IMR-90 (cell line): Measurements from ENCODE around the gene DIP2C. TPM values are rescaled to one million over a fixed set of nuclear protein-coding genes. Genes with fewer than 3 reads are reported as not detected.

Experiments used
- ATAC-seq: fragments of 200-7000 bp; cut with Tn5 transposase; 2 replicates; pipeline ENCODE4 v1.9.1; 2020; ENCODE audit warnings: low read depth, mild to moderate bottlenecking, moderate library complexity
- BruUV-seq: library from RNA; stranded (reverse); fragments of 400-500 nt; replicated peaks from 2 replicates; lab custom pipeline; 2021; lab: Mats Ljungman, UMichigan
- CTCF ChIA-PET: fragments of 300-600 bp; formaldehyde crosslinking; extraction: SDS; loops from one replicate; lab custom pipeline; 2021; ENCODE audit warnings: antibody characterized with exemption; lab: Yijun Ruan, JAX
- POLR2A ChIA-PET: fragments of 300-600 bp; sonication (Branson Sonifier 250); formaldehyde crosslinking; loops from one replicate; lab custom pipeline; 2022; ENCODE audit warnings: antibody characterized with exemption; ENCODE audit not compliant: unreplicated experiment; lab: Charles Lee
- DNase-seq: peaks from one replicate; pipeline ENCODE4 v3.0.0; 2013
- H2AFZ ChIP-seq: replicated peaks from 2 replicates; pipeline ENCODE3; 2013; ENCODE audit warnings: low read length, mild to moderate bottlenecking; ENCODE audit not compliant: poor library complexity
- H2AK5ac ChIP-seq: 2 replicates; pipeline ENCODE4 v1.6.1; 2013; ENCODE audit warnings: low read depth, low read length, inconsistent platforms
- H2AK9ac ChIP-seq: replicated peaks from 2 replicates; pipeline ENCODE3; 2013; ENCODE audit warnings: mild to moderate bottlenecking, low read depth, low read length, moderate library complexity; ENCODE audit not compliant: poor library complexity
- H2BK120ac ChIP-seq: 2 replicates; pipeline ENCODE4 v1.6.1; 2013; ENCODE audit warnings: low read depth, low read length, inconsistent platforms
- H2BK15ac ChIP-seq: 3 replicates; pipeline ENCODE4 v1.6.1; 2013; ENCODE audit warnings: low read depth, low read length, inconsistent platforms
- H2BK20ac ChIP-seq: 2 replicates; pipeline ENCODE4 v1.6.1; 2013; ENCODE audit warnings: low read depth, mild to moderate bottlenecking, inconsistent platforms, low read length, moderate library complexity
- H2BK5ac ChIP-seq: 2 replicates; pipeline ENCODE4 v1.6.1; 2013; ENCODE audit warnings: mild to moderate bottlenecking, low read depth, low read length, inconsistent platforms; ENCODE audit not compliant: poor library complexity, severe bottlenecking
- H3K14ac ChIP-seq: replicated peaks from 2 replicates; pipeline ENCODE4 v1.6.1; 2013; ENCODE audit warnings: low read depth, low read length, inconsistent platforms
- H3K18ac ChIP-seq: 2 replicates; pipeline ENCODE4 v1.6.1; 2013; ENCODE audit warnings: low read depth, low read length, control low read depth
- H3K23ac ChIP-seq: 2 replicates; pipeline ENCODE4 v1.6.1; 2013; ENCODE audit warnings: low read depth, low read length, inconsistent platforms
- H3K27ac ChIP-seq: 2 replicates; pipeline ENCODE4 v1.5.1; 2013; ENCODE audit warnings: mild to moderate bottlenecking, control low read depth, low read length; ENCODE audit not compliant: insufficient read depth
- H3K27me3 ChIP-seq: 2 replicates; pipeline ENCODE4 v1.6.1; 2013; ENCODE audit warnings: low read length; ENCODE audit not compliant: control insufficient read depth, insufficient read depth
- H3K36me3 ChIP-seq: 2 replicates; pipeline ENCODE4 v1.6.1; 2013; ENCODE audit warnings: low read length, mixed read lengths; ENCODE audit not compliant: control insufficient read depth, insufficient read depth
- H3K4ac ChIP-seq: 2 replicates; pipeline ENCODE4 v1.6.1; 2013; ENCODE audit warnings: low read depth, low read length, inconsistent platforms
- H3K4me1 ChIP-seq: 2 replicates; pipeline ENCODE4 v1.6.1; 2013; ENCODE audit warnings: low read length, mixed read lengths; ENCODE audit not compliant: control insufficient read depth, insufficient read depth
- H3K4me2 ChIP-seq: 2 replicates; pipeline ENCODE4 v1.6.1; 2013; ENCODE audit warnings: low read depth, mild to moderate bottlenecking, control low read depth, low read length, moderate library complexity
- H3K4me3 ChIP-seq: 2 replicates; pipeline ENCODE4 v1.5.1; 2013; ENCODE audit warnings: low read depth, mild to moderate bottlenecking, control low read depth, low read length, moderate library complexity; ENCODE audit not compliant: insufficient read depth
- H3K56ac ChIP-seq: 2 replicates; pipeline ENCODE4 v1.6.1; 2013; ENCODE audit warnings: low read length, inconsistent platforms; ENCODE audit not compliant: insufficient read depth; ENCODE audit errors: extremely low read depth
- H3K79me1 ChIP-seq, 2 experiments: 2 replicates each; pipeline ENCODE4 v1.6.1; 2013; ENCODE audit warnings: low read length in 2 of 2, inconsistent platforms in 1 of 2, low read depth in 1 of 2
- H3K9ac ChIP-seq: 2 replicates; pipeline ENCODE4 v1.6.1; 2013; ENCODE audit warnings: low read depth, low read length, control low read depth
- H3K9me1 ChIP-seq: 2 replicates; pipeline ENCODE4 v1.6.1; 2013; ENCODE audit warnings: low read length, inconsistent platforms; ENCODE audit not compliant: insufficient read depth
- H3K9me3 ChIP-seq: 2 replicates; pipeline ENCODE4 v1.6.1; 2013; ENCODE audit warnings: low read length; ENCODE audit not compliant: control insufficient read depth, insufficient read depth
- H4K20me1 ChIP-seq: 2 replicates; pipeline ENCODE4 v1.6.1; 2013; ENCODE audit warnings: low read length, inconsistent platforms; ENCODE audit not compliant: insufficient read depth
- H4K5ac ChIP-seq: 2 replicates; pipeline ENCODE4 v1.6.1; 2013; ENCODE audit warnings: mild to moderate bottlenecking, low read depth, low read length, control low read depth
- H4K8ac ChIP-seq, 2 experiments: 2 replicates each; pipeline ENCODE4 v1.6.1; 2013; ENCODE audit warnings: low read depth in 2 of 2, low read length in 2 of 2, control low read depth in 1 of 2, inconsistent platforms in 1 of 2
- H4K91ac ChIP-seq: 2 replicates; pipeline ENCODE4 v1.6.1; 2013; ENCODE audit warnings: low read depth, low read length, inconsistent platforms; ENCODE audit not compliant: insufficient read depth
- CEBPB ChIP-seq: IDR thresholded peaks from 2 replicates; pipeline ENCODE4 v1.6.1; 2012; ENCODE audit warnings: low read depth, low read length, improper control_type of control experiment
- MXI1 ChIP-seq: IDR thresholded peaks from 2 replicates; pipeline ENCODE4 v1.6.1; 2012; ENCODE audit warnings: low read depth, mild to moderate bottlenecking, low read length, moderate library complexity, borderline replicate concordance
- WGBS, 2 experiments: methylation state at CpG; one replicate each; pipeline versions ENCODE4 v1.1.5 to v1.1.7; 2013; ENCODE audit warnings: missing lambda C conversion rate in 2 of 2; ENCODE audit not compliant: insufficient read length in 1 of 2; ENCODE audit errors: extremely low coverage in 2 of 2; 5-methylcytosine and 5-hydroxymethylcytosine counted together
- dilution Hi-C: fragments of 300-500 bp; cut with HindIII; formaldehyde crosslinking; loops from one replicate; pipeline ENCODE4 v1.14.3; 2018; ENCODE audit warnings: low sequenced_read_pairs; ENCODE audit not compliant: unreplicated experiment
- in situ Hi-C: fragments of 300-500 bp; cut with MboI; formaldehyde crosslinking; loops from 3 replicates; pipeline ENCODE4 v1.14.3; 2019; ENCODE audit warnings: low sequenced_read_pairs, inconsistent platforms, mixed read lengths
- intact Hi-C: fragments of 100-400 bp; cut with micrococcal nuclease; formaldehyde crosslinking; loops from 2 replicates; pipeline ENCODE4 v1.10.0; 2022
- polyA plus RNA-seq, 3 experiments: library from polyadenylated mRNA; depleted of rRNA; stranded (reverse); fragments of >200 nt; gene quantifications; 2 replicates each; pipeline ENCODE4 v1.2.3, GENCODE V29; 2012; ENCODE audit warnings: low replicate concordance in 1 of 3
- total RNA-seq: library from RNA; depleted of rRNA; stranded (reverse); fragments of >200 nt; gene quantifications from 2 replicates; pipeline ENCODE4 v1.2.3, GENCODE V29; 2012

Gene DIP2C
- total and polyA plus RNA-seq, 2 of the 4 experiments (the other 2 are of a cell fraction): 8.6 to 17.3 TPM

GRCh38 chr10:297567-297966 is 391.9 kb downstream of the DIP2C start:
- H3K4ac ChIP-seq: peak overlapping the region; percentile 94; the same call in 1 of the 2 replicates
- H3K18ac ChIP-seq: peak overlapping the region; percentile 97; the same call in 1 of the 2 replicates
- peaks cover 14% of the 10 kb centered on the region for H3K9me1 ChIP-seq
- DNase-seq: peak; percentile 70
- H3K79me1 ChIP-seq: peaks cover 17 to 36% of the 10 kb centered on the region in 2 experiments
- WGBS, 2 experiments: no CpG with 5 or more reads among the region's 6 CpGs
- H2AK9ac ChIP-seq: peak overlapping the region; percentile 83
- H4K20me1 ChIP-seq: peaks cover 3% of the 10 kb centered on the region
- no peak overlapping the region for H3K23ac ChIP-seq
- H3K56ac ChIP-seq: peak overlapping the region; percentile 42; the same call in 1 of the 2 replicates
- H3K4me3 ChIP-seq: no peak overlapping the region
- H3K4me2 ChIP-seq: peak overlapping the region; percentile 89
- H3K9ac ChIP-seq: no peak overlapping the region
- dilution Hi-C loops (no loop called here), in situ Hi-C loops (no loop called here), intact Hi-C loops (no loop called here)
- peak; percentile 71 for ATAC-seq
- H4K91ac ChIP-seq: no peak overlapping the region; the same call in 1 of the 2 replicates
- H3K27me3 ChIP-seq: no peaks in the 10 kb centered on the region
- no peak overlapping the region for H2BK15ac ChIP-seq
- 0 out of 2 replicates have a peak overlapping the region, but pooled peaks have one; percentile 66 for H3K14ac ChIP-seq
- peak overlapping the region; percentile 70; the same call in 1 of the 2 replicates for H3K27ac ChIP-seq
- TF ChIP-seq CEBPB (peak; percentile 60; the same call in 1 of the 2 replicates), MXI1 (no peak)
- peaks cover 15% of the 10 kb centered on the region for H3K36me3 ChIP-seq
- ChIA-PET POLR2A (no interaction called here), CTCF (interaction anchor here (1.1 kb wide), 1 partner anchor 9 kb away, joined by 3 read pairs; no protein-coding TSS in a partner anchor)
- H2BK120ac ChIP-seq: 0 out of 2 replicates have a peak overlapping the region, but pooled peaks have one; percentile 5
- H4K8ac ChIP-seq: peak overlapping the region in 1 of 2 experiments; percentile 23; a peak in 1 of 4 replicates
- peak overlapping the region; percentile 94 for H2BK5ac ChIP-seq
- H2BK20ac ChIP-seq: no peak overlapping the region
- H4K5ac ChIP-seq: no peak overlapping the region
- BruUV-seq: no TSS peak
- H2AFZ ChIP-seq: no peak overlapping the region
- no peak overlapping the region; the same call in 1 of the 2 replicates for H2AK5ac ChIP-seq
- no peaks in the 10 kb centered on the region for H3K9me3 ChIP-seq
- H3K4me1 ChIP-seq: peaks cover 11% of the 10 kb centered on the region
